Thyroid gland (tissue), 4 donors: ENCODE data around the gene NUP214.

ENCODE experiments used
- CTCF ChIP-seq, 6 experiments: fragments of 200-600 bp in 3 of 6; fragments of 450-650 bp in 3 of 6; sonication (generic) in 3 of 6; IDR thresholded peaks; one replicate each; pipeline ENCODE4 v1.5.1; 2016 to 2019; ENCODE audit warnings: antibody characterized with exemption in 6 of 6, mild to moderate bottlenecking in 2 of 6, inconsistent platforms in 1 of 6, moderate library complexity in 1 of 6
- POLR2A ChIP-seq, 2 donors: fragments of 450-650 bp; IDR thresholded peaks; one replicate each; pipeline ENCODE4 v1.6.1; 2017; ENCODE audit warnings: antibody characterized with exemption in 2 of 2, mild to moderate bottlenecking in 2 of 2, moderate library complexity in 1 of 2

- TF ChIP-seq CTCF (IDR thresholded peaks at IDR 0.05) = no peak
- no peak for TF ChIP-seq POLR2A (IDR thresholded peaks at IDR 0.05)
Observed at GRCh38 chr9:131238402-131239021, 113.1 kb downstream of the NUP214 start.
